ENCODE results near the gene NDUFS8.

The NDUFS8 gene

GRCh38 chr11:68016904-68017817, 13.3 kb upstream of the NDUFS8 start:
- no peak for DNase-seq

GRCh38 chr11:68017980-68018729, 12.3 kb upstream of the NDUFS8 start:
- no peak for DNase-seq

- no peak for DNase-seq
Measured at GRCh38 chr11:68018730-68019190, 11.7 kb upstream of the NDUFS8 start.

- DNase-seq, result no peak
Measured at GRCh38 chr11:68019486-68019885, 11.0 kb upstream of the NDUFS8 start.

- no peak for DNase-seq
Measured at GRCh38 chr11:68020575-68020974, 9.9 kb upstream of the NDUFS8 start.

- DNase-seq, result no peak
Measured at GRCh38 chr11:68021167-68021787, 9.2 kb upstream of the NDUFS8 start.

GRCh38 chr11:68022531-68022930, 8.0 kb upstream of the NDUFS8 start:
- no peak for DNase-seq

- no peak for DNase-seq
Measured at GRCh38 chr11:68024508-68024907, 6.0 kb upstream of the NDUFS8 start.

GRCh38 chr11:68025047-68025446, 5.4 kb upstream of the NDUFS8 start:
- no peak for DNase-seq

GRCh38 chr11:68026391-68027105, 3.9 kb upstream of the NDUFS8 start:
- no peak for DNase-seq

- no peak for DNase-seq
Measured at GRCh38 chr11:68027667-68028066, 2.8 kb upstream of the NDUFS8 start.

GRCh38 chr11:68028802-68029545, 1.5 kb upstream of the NDUFS8 start:
- DNase-seq, result no peak

GRCh38 chr11:68031144-68031464, 623 bp downstream of the NDUFS8 start:
- DNase-seq, result no peak

- DNase-seq, result no peak
Measured at GRCh38 chr11:68032003-68032402, 1.5 kb downstream of the NDUFS8 start.

- no peak for DNase-seq
Measured at GRCh38 chr11:68032997-68033707, 2.7 kb downstream of the NDUFS8 start.

GRCh38 chr11:68033708-68034045, 3.2 kb downstream of the NDUFS8 start:
- DNase-seq, result no peak

- DNase-seq, result no peak
Measured at GRCh38 chr11:68035266-68035876, 4.9 kb downstream of the NDUFS8 start.

- DNase-seq, result peak; percentile 41
Measured at GRCh38 chr11:68036141-68036716, 5.7 kb downstream of the NDUFS8 start.

- DNase-seq, result peak; percentile 80
Measured at GRCh38 chr11:68036717-68037239, 6.3 kb downstream of the NDUFS8 start.

- DNase-seq, result no peak
Measured at GRCh38 chr11:68037411-68038225, 7.1 kb downstream of the NDUFS8 start.
